GM12801 (cell line): Measurements from ENCODE around the gene NOM1.

ENCODE experiments used
- CTCF ChIP-seq: IDR thresholded peaks from one replicate; pipeline ENCODE4 v1.5.1; 2011; ENCODE audit warnings: control low read depth; ENCODE audit not compliant: insufficient read length; ENCODE audit errors: extremely low read depth

NOM1 gene

GRCh38 chr7:156988343-156989185 is 39.1 kb downstream of the NOM1 start:
- no peak for TF ChIP-seq CTCF

GRCh38 chr7:156989766-156990535 is 40.4 kb downstream of the NOM1 start:
- TF ChIP-seq CTCF: no peak

DNA sequence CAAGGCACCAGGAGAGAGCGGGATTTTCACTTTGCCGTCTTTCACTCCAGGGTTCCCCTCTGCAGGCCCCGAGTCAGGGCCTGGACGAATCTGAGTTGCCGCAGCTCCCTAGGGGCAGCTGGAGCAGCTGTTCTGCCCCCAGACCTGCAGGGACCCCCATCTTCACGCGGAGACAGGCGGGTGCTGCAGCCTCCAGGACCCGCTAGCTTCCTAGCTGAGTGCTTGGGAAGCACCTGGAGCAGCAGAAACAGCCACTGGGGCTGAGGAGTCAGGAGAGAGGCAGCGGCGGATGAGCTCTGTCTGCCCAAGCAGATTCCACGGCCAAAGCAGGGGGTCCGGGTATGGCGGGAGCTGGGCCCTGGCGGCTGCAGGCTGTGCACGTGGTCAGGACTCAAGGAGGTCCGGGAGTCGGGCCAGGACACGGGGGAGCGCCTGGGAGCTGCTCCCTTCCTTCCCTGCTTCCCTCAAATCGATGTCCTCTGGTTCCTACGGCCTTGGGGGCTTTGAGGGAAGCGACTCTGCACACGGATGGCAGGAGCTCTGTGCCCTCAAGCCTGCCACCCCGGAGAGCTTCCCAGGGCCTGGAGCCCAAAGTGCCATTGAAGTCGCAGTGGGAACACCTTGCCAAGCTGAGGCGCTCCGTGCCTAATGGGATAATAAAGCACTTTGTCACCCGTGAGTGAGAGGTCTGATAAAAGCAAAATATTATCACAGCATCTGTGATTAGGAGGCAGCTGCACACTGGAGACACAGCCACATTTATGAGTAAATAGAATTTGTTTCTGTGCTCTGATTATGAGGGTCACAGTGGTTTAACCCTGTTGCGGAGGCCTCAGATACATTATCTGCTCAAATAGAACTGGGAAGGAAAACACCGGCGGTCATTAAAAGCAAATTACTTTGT is 43.8 kb downstream of the NOM1 start:
- no peak for TF ChIP-seq CTCF

DNA sequence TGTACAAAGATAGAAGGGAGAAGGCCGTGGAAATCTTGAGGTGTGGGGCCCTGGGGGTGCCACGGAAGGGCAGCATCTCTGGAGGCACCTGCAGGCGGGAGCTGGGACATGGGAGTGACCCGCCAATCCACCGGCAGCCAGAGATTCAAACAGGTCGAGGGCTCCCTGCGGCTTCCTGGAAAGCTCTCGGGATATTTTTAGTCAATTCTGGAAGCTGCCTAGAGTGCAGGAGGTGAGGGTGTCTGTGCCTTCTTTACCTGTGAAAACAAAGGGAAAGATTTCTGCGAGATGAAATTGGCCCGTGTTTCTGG is 44.4 kb downstream of the NOM1 start:
- no peak for TF ChIP-seq CTCF

DNA sequence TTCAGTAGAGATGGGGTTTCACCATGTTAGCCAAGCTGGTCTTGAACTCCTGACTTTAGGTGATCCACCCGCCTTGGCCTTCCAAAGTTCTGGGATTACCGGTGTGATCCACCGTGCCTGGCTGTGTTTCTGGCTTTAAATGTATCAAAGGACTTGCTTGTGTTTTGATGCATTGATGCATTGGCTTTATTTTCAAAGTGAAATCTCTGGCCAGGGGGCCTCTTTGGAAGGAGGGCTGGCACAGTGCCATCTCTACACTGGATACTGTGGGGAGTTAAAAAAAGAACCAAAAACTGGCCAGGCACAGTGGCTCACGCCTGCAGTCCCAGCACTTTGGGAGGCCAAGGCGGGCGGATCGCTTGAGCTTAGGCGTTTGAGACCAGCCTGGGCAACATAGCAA is 44.9 kb downstream of the NOM1 start:
- TF ChIP-seq CTCF: no peak

- no peak for TF ChIP-seq CTCF
Observed at GRCh38 chr7:156998988-156999957, 49.8 kb downstream of the NOM1 start.
